Measurements from ENCODE around the gene TRIM65. TPM values are rescaled to one million over a fixed set of nuclear protein-coding genes. Genes with fewer than 3 reads are reported as not detected.
A peak's percentile ranks its signal among the peaks of the same experiment; 100 is the strongest.

Gene TRIM65
- total and polyA plus RNA-seq, 2 of the 13 experiments (the other 11 are each of a cell fraction or from before 2014, with no cell fraction given): 10.3 to 22.4 TPM

DNA sequence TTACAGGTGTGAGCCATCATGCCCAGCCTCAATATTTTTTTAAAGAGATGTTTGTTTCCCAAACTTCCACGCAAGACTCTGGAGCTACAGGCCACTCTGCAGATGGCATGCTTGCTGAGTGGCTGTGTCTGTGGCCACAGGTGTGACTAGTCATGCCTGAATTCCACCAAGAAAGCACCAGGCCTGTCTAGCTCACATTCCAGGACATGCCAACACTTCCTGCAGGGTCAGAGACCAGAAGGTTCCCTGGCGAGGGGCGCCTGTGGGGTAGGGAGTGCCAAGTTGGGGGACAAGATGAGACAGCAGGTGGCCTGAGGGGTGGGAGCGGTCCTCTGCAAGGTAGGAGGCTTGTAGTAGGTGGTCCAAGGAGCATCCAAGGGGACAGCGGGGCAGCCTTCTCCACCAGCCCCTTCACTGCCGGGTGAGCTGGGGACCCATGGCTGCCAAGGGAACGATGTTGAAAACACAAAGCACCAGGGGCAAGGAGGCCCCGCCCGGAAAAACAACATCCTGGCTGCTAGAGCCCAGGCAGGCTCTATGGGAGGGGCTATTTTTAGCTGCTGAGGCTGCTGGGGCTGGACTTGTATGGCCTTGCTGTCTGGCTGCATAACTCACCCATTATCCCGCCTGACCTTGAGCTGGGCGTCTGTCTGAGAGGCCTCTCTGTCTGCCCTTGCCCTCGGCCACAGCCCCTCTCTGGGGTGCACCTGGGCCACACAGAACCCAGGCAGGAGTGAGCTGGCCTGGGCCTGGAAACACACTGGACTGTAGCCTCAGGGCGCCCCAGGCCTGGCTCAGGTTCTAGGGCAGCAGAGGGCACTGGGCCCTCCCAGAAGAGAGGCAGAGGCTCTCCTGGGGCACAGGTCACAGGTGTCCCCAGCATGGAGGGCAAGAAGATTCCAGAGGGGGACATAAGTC, 24.1 kb downstream of the TRIM65 start (continued):
- TF ChIP-seq, protein P1, sequence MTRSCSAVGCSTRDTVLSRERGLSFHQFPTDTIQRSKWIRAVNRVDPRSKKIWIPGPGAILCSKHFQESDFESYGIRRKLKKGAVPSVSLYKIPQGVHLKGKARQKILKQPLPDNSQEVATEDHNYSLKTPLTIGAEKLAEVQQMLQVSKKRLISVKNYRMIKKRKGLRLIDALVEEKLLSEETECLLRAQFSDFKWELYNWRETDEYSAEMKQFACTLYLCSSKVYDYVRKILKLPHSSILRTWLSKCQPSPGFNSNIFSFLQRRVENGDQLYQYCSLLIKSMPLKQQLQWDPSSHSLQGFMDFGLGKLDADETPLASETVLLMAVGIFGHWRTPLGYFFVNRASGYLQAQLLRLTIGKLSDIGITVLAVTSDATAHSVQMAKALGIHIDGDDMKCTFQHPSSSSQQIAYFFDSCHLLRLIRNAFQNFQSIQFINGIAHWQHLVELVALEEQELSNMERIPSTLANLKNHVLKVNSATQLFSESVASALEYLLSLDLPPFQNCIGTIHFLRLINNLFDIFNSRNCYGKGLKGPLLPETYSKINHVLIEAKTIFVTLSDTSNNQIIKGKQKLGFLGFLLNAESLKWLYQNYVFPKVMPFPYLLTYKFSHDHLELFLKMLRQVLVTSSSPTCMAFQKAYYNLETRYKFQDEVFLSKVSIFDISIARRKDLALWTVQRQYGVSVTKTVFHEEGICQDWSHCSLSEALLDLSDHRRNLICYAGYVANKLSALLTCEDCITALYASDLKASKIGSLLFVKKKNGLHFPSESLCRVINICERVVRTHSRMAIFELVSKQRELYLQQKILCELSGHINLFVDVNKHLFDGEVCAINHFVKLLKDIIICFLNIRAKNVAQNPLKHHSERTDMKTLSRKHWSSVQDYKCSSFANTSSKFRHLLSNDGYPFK (CRISPR knock-in tag; IDR thresholded peaks at IDR 0.05; ENCODE audit: borderline replicate concordance): peak; percentile 82; the same call in 1 of the 2 replicates
- TF ChIP-seq ZNF33B (CRISPR knock-in tag; IDR thresholded peaks at IDR 0.05) (peak; percentile 85; the same call in 1 of the 2 replicates), ZNF234 (CRISPR knock-in tag; conservative IDR thresholded peaks at IDR 0.05) (no peak), ZNF569 (CRISPR knock-in tag; IDR thresholded peaks at IDR 0.05; ENCODE audit: borderline replicate concordance) (no peak), NONO (IDR thresholded peaks at IDR 0.05) (no peak), NONO (CRISPR knock-in tag; conservative IDR thresholded peaks at IDR 0.05) (peak; percentile 77), EHMT2 (IDR thresholded peaks at IDR 0.05; ENCODE audit: borderline replicate concordance, low read depth, low read length) (no peak), EED (CRISPR knock-in tag; IDR thresholded peaks at IDR 0.05) (0 out of 2 replicates have a peak, but pooled peaks have one; percentile 61), RFXAP (CRISPR knock-in tag; IDR thresholded peaks at IDR 0.05; ENCODE audit: borderline replicate concordance) (peak; percentile 95; the same call in 1 of the 2 replicates), HDAC2 (CRISPR knock-in tag; IDR thresholded peaks at IDR 0.05) (peak; percentile 99), MXI1 (IDR thresholded peaks at IDR 0.05; ENCODE audit: borderline replicate concordance, low read depth, low read length) (peak; percentile 63; the same call in 1 of the 3 replicates), ZNF761 (CRISPR knock-in tag; conservative IDR thresholded peaks at IDR 0.05) (0 out of 2 replicates have a peak, but pooled peaks have one; percentile 30)
- TF ChIP-seq, protein P2, sequence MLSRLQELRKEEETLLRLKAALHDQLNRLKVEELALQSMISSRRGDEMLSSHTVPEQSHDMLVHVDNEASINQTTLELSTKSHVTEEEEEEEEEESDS (CRISPR knock-in tag; IDR thresholded peaks at IDR 0.05; ENCODE audit: borderline replicate concordance): peak; percentile 81; the same call in 1 of the 2 replicates
- TF ChIP-seq, protein P3, sequence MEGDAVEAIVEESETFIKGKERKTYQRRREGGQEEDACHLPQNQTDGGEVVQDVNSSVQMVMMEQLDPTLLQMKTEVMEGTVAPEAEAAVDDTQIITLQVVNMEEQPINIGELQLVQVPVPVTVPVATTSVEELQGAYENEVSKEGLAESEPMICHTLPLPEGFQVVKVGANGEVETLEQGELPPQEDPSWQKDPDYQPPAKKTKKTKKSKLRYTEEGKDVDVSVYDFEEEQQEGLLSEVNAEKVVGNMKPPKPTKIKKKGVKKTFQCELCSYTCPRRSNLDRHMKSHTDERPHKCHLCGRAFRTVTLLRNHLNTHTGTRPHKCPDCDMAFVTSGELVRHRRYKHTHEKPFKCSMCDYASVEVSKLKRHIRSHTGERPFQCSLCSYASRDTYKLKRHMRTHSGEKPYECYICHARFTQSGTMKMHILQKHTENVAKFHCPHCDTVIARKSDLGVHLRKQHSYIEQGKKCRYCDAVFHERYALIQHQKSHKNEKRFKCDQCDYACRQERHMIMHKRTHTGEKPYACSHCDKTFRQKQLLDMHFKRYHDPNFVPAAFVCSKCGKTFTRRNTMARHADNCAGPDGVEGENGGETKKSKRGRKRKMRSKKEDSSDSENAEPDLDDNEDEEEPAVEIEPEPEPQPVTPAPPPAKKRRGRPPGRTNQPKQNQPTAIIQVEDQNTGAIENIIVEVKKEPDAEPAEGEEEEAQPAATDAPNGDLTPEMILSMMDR (CRISPR knock-in tag; IDR thresholded peaks at IDR 0.05): peak; percentile 43
- TF ChIP-seq, protein P4, sequence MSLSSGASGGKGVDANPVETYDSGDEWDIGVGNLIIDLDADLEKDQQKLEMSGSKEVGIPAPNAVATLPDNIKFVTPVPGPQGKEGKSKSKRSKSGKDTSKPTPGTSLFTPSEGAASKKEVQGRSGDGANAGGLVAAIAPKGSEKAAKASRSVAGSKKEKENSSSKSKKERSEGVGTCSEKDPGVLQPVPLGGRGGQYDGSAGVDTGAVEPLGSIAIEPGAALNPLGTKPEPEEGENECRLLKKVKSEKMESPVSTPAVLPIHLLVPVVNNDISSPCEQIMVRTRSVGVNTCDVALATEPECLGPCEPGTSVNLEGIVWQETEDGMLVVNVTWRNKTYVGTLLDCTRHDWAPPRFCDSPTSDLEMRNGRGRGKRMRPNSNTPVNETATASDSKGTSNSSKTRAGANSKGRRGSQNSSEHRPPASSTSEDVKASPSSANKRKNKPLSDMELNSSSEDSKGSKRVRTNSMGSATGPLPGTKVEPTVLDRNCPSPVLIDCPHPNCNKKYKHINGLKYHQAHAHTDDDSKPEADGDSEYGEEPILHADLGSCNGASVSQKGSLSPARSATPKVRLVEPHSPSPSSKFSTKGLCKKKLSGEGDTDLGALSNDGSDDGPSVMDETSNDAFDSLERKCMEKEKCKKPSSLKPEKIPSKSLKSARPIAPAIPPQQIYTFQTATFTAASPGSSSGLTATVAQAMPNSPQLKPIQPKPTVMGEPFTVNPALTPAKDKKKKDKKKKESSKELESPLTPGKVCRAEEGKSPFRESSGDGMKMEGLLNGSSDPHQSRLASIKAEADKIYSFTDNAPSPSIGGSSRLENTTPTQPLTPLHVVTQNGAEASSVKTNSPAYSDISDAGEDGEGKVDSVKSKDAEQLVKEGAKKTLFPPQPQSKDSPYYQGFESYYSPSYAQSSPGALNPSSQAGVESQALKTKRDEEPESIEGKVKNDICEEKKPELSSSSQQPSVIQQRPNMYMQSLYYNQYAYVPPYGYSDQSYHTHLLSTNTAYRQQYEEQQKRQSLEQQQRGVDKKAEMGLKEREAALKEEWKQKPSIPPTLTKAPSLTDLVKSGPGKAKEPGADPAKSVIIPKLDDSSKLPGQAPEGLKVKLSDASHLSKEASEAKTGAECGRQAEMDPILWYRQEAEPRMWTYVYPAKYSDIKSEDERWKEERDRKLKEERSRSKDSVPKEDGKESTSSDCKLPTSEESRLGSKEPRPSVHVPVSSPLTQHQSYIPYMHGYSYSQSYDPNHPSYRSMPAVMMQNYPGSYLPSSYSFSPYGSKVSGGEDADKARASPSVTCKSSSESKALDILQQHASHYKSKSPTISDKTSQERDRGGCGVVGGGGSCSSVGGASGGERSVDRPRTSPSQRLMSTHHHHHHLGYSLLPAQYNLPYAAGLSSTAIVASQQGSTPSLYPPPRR (CRISPR knock-in tag; IDR thresholded peaks at IDR 0.05; ENCODE audit: borderline replicate concordance): peak; percentile 94
- TF ChIP-seq, protein P5, sequence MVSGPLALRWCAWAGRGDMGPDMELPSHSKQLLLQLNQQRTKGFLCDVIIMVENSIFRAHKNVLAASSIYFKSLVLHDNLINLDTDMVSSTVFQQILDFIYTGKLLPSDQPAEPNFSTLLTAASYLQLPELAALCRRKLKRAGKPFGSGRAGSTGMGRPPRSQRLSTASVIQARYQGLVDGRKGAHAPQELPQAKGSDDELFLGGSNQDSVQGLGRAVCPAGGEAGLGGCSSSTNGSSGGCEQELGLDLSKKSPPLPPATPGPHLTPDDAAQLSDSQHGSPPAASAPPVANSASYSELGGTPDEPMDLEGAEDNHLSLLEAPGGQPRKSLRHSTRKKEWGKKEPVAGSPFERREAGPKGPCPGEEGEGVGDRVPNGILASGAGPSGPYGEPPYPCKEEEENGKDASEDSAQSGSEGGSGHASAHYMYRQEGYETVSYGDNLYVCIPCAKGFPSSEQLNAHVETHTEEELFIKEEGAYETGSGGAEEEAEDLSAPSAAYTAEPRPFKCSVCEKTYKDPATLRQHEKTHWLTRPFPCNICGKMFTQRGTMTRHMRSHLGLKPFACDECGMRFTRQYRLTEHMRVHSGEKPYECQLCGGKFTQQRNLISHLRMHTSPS (CRISPR knock-in tag; IDR thresholded peaks at IDR 0.05; ENCODE audit: low read depth): peak; percentile 97

Data from HepG2 (cell line).